Islet of Langerhans (tissue), 1 donor: ENCODE data around the gene TAF11L14.
"Not testable (repeated sequence)": the region's sequence is repeated elsewhere in the genome, so short reads cannot be mapped to it uniquely, and the experiment has no call there.

Source experiments
- FAIRE-seq: peaks from one replicate; lab custom pipeline; 2011; peaks lifted over from hg19 to GRCh38; lab: Jason Lieb, UNC

The TAF11L14 gene

GRCh38 chr5:17634160-17634559 is at the start of gene TAF11L14:
TSS of gene TAF11L14 (plus strand) at chr5:17634460.
- FAIRE-seq, result no peak

- FAIRE-seq, result not testable (repeated sequence)
Measured at GRCh38 chr5:17585658-17586057, 48.6 kb upstream of the TAF11L14 start, which contains the start of gene TAF11L7. TSS of gene TAF11L7 (minus strand) at chr5:17585758.

- not testable (repeated sequence) for FAIRE-seq
Measured at GRCh38 chr5:17590860-17591259, 43.4 kb upstream of the TAF11L14 start, which contains the start of gene TAF11L8. TSS of gene TAF11L8 (minus strand) at chr5:17590960.

- not testable (repeated sequence) for FAIRE-seq
Measured at GRCh38 chr5:17594255-17594654, 40.0 kb upstream of the TAF11L14 start, which contains the start of gene TAF11L9. TSS of gene TAF11L9 (minus strand) at chr5:17594394.

GRCh38 chr5:17597728-17598127 is 36.5 kb upstream of the TAF11L14 start, which contains the start of gene TAF11L10:
TSS of gene TAF11L10 (minus strand) at chr5:17597828.
- FAIRE-seq, result not testable (repeated sequence)

GRCh38 chr5:17603880-17604279 is 30.4 kb upstream of the TAF11L14 start, which contains the start of gene TAF11L11:
TSS of gene TAF11L11 (plus strand) at chr5:17604183.
- not testable (repeated sequence) for FAIRE-seq

- no peak for FAIRE-seq
Measured at GRCh38 chr5:17604951-17605350, 29.3 kb upstream of the TAF11L14 start.

- FAIRE-seq, result not testable (repeated sequence)
Measured at GRCh38 chr5:17607461-17607860, 26.8 kb upstream of the TAF11L14 start.

- not testable (repeated sequence) for FAIRE-seq
Measured at GRCh38 chr5:17610092-17610491, 24.2 kb upstream of the TAF11L14 start, which contains the start of gene TAF11L12. TSS of gene TAF11L12 (plus strand) at chr5:17610392.

GRCh38 chr5:17614872-17615605 is 19.2 kb upstream of the TAF11L14 start:
- no peak for FAIRE-seq

GRCh38 chr5:17619354-17619753 is 14.9 kb upstream of the TAF11L14 start:
- FAIRE-seq, result no peak

GRCh38 chr5:17620627-17621026 is 13.6 kb upstream of the TAF11L14 start:
- no peak for FAIRE-seq

- FAIRE-seq, result no peak
Measured at GRCh38 chr5:17625686-17626085, 8.6 kb upstream of the TAF11L14 start.

GRCh38 chr5:17631788-17632187 is 2.5 kb upstream of the TAF11L14 start, which contains the start of gene TAF11L13:
TSS of gene TAF11L13 (plus strand) at chr5:17632088.
- not testable (repeated sequence) for FAIRE-seq

- not testable (repeated sequence) for FAIRE-seq
Measured at GRCh38 chr5:17649232-17649631, 15.0 kb downstream of the TAF11L14 start.

- FAIRE-seq, result not testable (repeated sequence)
Measured at GRCh38 chr5:17655201-17655759, 21.0 kb downstream of the TAF11L14 start.

- no peak for FAIRE-seq
Measured at GRCh38 chr5:17655921-17656320, 21.7 kb downstream of the TAF11L14 start.

- no peak for FAIRE-seq
Measured at GRCh38 chr5:17663182-17663581, 28.9 kb downstream of the TAF11L14 start.

- FAIRE-seq, result no peak
Measured at GRCh38 chr5:17665836-17666235, 31.6 kb downstream of the TAF11L14 start.

- no peak for FAIRE-seq
Measured at GRCh38 chr5:17666726-17667235, 32.5 kb downstream of the TAF11L14 start.

GRCh38 chr5:17670353-17670752 is 36.1 kb downstream of the TAF11L14 start:
- FAIRE-seq, result no peak

- FAIRE-seq, result no peak
Measured at GRCh38 chr5:17678751-17679324, 44.6 kb downstream of the TAF11L14 start.
